Measurements from ENCODE around the gene GEMIN7. TPM values are rescaled to one million over a fixed set of nuclear protein-coding genes. Genes with fewer than 3 reads are reported as not detected.

GEMIN7 gene
- total RNA-seq, 4 donors from 2014 or later: 8.8 to 30.3 (median 21.8) TPM

GRCh38 chr19:45046355-45046754 is 32.7 kb upstream of the GEMIN7 start:
- Histone ChIP-seq H3K36me3 (peaks cover 0 to 52% (median 9%) of the 10 kb centered on the region in 3 donors), H3K4me3 (no peak overlapping the region), H3K9me3 (no peaks in the 10 kb centered on the region), H3K27ac (peak overlapping the region in 3 of 4 donors; percentile 17 to 64 (median 57)), H3K4me1 (peaks cover 0 to 80% (median 18%) of the 10 kb centered on the region in 4 donors), H3K27me3 (no peaks in the 10 kb centered on the region)
- WGBS, 2 donors: 60 to 64% methylated on average over 6 to 7 of the region's 7 CpGs
- DNase-seq (ENCODE audit: low spot score in 2 of 2): no peak
- TF ChIP-seq EP300 (IDR thresholded peaks at IDR 0.05) (no peak), CTCF (IDR thresholded peaks at IDR 0.05) (no peak)

DNA sequence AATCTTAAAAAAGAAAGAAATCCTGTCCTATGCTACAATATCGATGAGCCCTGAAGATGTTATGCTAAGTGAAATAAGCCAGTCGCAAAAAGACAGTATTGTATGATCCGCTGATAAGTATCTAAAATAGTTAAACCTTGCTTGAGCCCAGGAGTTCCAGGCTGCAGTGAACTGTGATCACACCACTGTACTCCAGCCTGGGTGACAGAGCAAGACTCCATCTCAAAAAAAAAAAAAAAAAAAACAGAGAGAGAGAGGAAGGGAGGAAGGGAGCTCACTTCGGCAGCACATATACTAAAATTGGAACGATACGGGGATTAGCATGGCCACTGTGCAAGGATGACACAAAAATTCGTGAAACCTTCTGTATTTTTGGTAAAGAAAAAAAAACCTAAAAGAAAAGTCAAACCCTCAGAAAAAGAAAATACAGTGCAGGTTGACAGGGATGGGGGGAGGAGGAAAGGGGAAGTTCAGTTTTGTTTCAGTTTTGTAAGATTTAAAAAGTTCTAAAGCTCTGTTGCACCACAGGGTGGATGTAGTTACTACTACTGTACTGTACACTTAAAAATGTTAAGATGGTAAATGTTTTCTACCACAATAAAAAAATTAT is 31.8 kb upstream of the GEMIN7 start:
- no peak overlapping the region for H3K4me3 ChIP-seq
- no peaks in the 10 kb centered on the region for H3K27me3 ChIP-seq
- DNase-seq (ENCODE audit: low spot score in 2 of 2): no peak
- no peaks in the 10 kb centered on the region for H3K9me3 ChIP-seq
- WGBS, 2 donors: 70 to 73% methylated on average over 7 of the region's 7 CpGs
- peaks cover 0 to 52% (median under 1%) of the 10 kb centered on the region in 3 donors for H3K36me3 ChIP-seq
- TF ChIP-seq POLR2A (IDR thresholded peaks at IDR 0.05) (no peak), CTCF (IDR thresholded peaks at IDR 0.05) (no peak), EP300 (IDR thresholded peaks at IDR 0.05) (no peak)
- peaks cover 0 to 73% (median 17%) of the 10 kb centered on the region in 4 donors for H3K4me1 ChIP-seq
- no peak overlapping the region for H3K27ac ChIP-seq

DNA sequence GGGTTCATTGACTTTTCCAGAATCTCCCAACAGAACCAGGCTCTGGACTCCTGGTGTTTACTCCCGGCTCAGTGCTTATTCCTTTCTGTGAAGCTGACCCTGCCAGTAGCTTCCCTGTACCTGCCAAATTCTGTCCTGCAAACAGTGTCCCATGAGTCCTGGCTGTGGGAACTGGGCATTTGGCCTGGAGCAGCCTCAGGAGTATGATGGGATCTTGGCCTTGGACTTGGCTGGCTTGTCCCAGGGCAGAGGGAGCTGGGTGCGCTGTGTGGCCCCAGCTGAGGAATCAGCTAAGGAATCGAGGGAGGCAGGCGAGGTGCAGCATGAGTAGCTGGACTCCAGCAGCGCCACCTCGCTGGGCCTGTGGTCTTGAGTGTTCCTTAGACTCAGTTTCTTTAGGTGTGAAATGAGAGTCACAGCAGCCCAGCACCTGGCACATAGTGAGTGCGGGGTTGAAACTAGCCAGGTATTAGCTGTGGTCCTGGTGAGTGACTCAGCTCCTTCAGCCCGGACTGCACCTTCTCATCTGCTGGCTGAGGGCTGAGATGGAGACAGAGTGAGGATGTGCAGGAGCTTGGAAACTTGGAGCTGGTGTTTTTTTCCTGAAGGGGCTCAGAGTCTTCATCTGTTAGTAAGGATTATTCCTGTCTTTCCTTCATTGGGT is 29.9 kb upstream of the GEMIN7 start:
- Histone ChIP-seq H3K4me1 (peaks cover 0 to 61% (median 17%) of the 10 kb centered on the region in 4 donors), H3K36me3 (peaks cover 0 to 54% (median 4%) of the 10 kb centered on the region in 3 donors), H3K9me3 (no peaks in the 10 kb centered on the region), H3K4me3 (no peak overlapping the region), H3K27me3 (no peaks in the 10 kb centered on the region), H3K27ac (no peak overlapping the region)
- TF ChIP-seq EP300 (IDR thresholded peaks at IDR 0.05) (no peak), POLR2A (IDR thresholded peaks at IDR 0.05) (no peak), CTCF (IDR thresholded peaks at IDR 0.05) (no peak)
- no peak for DNase-seq (ENCODE audit: low spot score in 2 of 2)
- 84 to 88% methylated on average over 8 of the region's 8 CpGs for WGBS, 2 donors

DNA sequence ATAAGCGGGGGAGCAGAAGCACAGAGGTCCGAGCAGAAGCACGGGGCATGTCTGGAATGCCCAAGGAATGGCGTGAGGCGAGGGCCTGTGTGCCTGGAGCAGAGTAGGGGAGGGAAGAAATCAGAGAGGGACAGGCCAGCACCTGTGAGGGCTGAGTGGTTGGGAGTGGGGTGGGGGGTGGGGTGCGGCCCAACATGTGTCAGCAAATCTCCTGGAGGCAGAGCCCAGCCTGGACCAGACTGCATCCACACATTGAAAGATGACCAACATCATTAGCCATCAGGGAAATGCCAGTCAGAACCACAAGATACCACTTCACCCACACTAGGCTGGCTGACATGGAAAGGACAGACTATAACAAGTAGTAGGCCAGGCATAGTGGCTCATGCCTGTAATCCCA is 29.0 kb upstream of the GEMIN7 start:
- peaks cover 0 to 54% (median 5%) of the 10 kb centered on the region in 3 donors for H3K36me3 ChIP-seq
- H3K9me3 ChIP-seq: no peaks in the 10 kb centered on the region
- H3K4me3 ChIP-seq: no peak overlapping the region
- TF ChIP-seq EP300 (IDR thresholded peaks at IDR 0.05): no peak
- no peak overlapping the region for H3K27ac ChIP-seq
- H3K27me3 ChIP-seq: no peaks in the 10 kb centered on the region
- WGBS, 2 donors: 81 to 88% methylated on average over 6 of the region's 6 CpGs
- H3K4me1 ChIP-seq: peaks cover 0 to 53% (median 16%) of the 10 kb centered on the region in 4 donors
- no peak for DNase-seq (ENCODE audit: low spot score in 2 of 2)

- Histone ChIP-seq H3K36me3 (peaks cover 0 to 60% (median 18%) of the 10 kb centered on the region in 3 donors), H3K27ac (peak overlapping the region in 1 of 4 donors; percentile 5)
Observed at GRCh38 chr19:45051929-45052579, 27.0 kb upstream of the GEMIN7 start.

More at GRCh38 chr19:45051929-45052579, 27.0 kb upstream of the GEMIN7 start:
- H3K27me3 ChIP-seq: no peaks in the 10 kb centered on the region
- H3K4me1 ChIP-seq: peaks cover 0 to 33% (median 6%) of the 10 kb centered on the region in 4 donors
- 69 to 70% methylated on average over 9 of the region's 9 CpGs for WGBS, 2 donors
- DNase-seq (ENCODE audit: low spot score in 2 of 2): no peak
- no peaks in the 10 kb centered on the region for H3K9me3 ChIP-seq
- TF ChIP-seq EP300 (IDR thresholded peaks at IDR 0.05) (no peak), CTCF (IDR thresholded peaks at IDR 0.05) (no peak), POLR2A (IDR thresholded peaks at IDR 0.05) (no peak)
- no peak overlapping the region for H3K4me3 ChIP-seq
